T-helper 9 cell (primary cell): Measurements from ENCODE around the gene FZD1.
"Not testable (repeated sequence)": the region's sequence is repeated elsewhere in the genome, so short reads cannot be mapped to it uniquely, and the experiment has no call there.

Experiments used
- DNase-seq: peaks from one replicate; pipeline ENCODE4 v3.0.0-alpha.2; 2020

The FZD1 gene

DNA sequence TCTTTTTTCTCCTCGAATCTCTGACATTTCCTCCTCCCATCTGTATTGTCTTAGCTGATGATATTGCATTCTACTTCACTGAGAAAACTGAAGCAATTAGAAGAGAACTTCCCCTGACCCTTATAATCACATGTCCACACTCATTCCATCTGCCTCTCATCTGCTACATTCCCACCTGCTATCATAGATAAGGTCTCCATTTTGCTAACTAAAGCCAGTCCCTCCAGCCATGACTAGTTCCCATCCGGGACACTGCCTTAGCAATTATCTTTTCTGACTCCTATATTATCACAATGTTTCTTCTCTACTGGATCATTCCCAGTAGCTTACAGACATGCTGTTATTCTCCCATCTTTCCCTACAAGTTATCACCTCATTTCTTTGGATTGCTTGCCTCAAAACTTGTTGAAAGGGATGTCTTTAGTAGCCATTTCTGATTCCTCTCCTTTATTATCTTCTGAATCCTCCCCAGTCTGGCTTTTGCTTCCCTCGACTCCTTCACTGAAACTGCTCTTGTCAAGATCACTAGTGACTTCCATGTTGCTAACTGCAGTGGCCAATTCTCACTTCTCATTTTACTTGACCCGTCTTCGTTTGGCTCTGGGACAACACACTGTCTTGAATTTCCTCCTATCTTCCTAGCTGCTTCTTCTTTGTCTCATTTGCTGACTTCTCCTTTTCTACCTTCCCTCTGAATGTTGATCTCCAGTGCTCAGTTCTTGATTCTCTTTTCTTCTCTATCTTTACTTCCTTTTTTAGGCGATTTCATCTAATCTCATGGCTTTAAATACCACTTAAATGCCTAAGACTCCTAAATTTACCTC is 35.9 kb downstream of the FZD1 start:
- no peak for DNase-seq

DNA sequence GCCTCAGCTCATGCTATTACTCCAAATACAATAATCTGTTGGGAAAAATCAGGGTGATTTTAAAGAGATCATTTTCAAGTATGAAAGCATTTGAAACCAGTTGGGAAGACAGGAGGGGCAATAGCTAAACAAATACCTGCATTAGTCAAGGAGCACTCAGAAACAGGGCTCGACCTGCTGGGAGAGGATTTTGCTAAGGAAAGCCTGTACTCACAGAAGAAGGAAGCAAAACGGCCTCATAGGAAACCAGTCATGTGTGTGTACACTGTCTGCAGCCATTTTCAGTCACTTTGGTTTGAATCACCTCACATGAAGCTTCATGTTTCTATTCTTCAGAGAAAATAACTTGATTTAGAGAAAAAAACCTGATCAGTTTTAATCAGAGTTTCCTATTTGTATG is 38.6 kb downstream of the FZD1 start:
- no peak for DNase-seq

DNA sequence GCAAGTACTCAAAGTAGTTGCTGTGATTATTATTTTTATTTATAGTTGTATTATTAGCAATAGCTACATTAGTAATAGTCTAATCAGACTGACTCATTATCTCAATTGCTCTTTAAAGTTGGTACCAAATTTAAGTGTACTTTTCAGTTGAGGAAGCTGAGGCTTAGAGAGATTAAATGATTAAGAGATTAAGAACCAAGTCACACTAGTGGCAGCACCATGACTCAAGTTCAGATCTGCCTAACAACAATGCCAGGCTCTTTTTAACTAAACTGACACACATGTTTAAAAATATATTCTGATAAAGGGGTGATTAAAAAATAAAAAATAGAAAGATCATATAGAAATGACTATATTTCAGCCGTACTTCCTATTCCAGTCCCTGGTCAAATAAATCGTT is 42.0 kb downstream of the FZD1 start:
- no peak for DNase-seq

DNA sequence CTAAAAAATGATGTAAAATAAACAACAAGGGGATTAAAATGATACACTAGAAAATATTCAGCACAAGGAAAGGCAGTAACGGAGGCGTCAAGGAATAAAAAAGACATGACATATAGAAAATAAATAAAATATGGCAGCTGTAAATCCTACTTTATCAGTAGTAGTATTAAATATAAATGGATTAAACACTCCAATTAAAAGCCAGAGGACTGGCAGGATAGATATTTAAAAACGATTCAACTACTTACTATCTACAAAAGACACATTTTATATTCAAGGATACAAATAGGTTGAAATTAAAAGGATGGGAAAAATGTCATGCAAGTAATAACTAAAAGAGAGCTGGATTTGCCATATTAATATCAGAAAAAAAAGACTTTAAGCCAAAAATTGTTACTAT is 43.2 kb downstream of the FZD1 start:
- DNase-seq: no peak

DNA sequence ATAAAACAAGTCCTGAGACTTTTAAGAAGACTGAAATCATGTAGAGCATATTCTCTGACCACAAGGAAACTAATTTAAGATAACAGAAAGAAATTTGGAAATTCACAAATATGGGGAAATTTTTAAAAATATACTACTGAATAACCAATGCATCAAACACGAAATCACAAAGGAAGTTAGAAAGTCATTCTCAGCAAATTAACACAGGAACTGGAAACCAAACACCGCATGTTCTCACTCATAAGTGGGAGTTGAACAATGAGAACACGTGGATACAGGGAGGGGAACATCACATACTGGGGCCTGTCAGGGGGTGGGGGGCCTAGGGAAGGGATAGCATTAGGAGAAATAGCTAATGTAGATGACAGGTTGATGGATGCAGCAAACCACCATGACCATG is 44.0 kb downstream of the FZD1 start:
- DNase-seq: not testable (repeated sequence)

DNA sequence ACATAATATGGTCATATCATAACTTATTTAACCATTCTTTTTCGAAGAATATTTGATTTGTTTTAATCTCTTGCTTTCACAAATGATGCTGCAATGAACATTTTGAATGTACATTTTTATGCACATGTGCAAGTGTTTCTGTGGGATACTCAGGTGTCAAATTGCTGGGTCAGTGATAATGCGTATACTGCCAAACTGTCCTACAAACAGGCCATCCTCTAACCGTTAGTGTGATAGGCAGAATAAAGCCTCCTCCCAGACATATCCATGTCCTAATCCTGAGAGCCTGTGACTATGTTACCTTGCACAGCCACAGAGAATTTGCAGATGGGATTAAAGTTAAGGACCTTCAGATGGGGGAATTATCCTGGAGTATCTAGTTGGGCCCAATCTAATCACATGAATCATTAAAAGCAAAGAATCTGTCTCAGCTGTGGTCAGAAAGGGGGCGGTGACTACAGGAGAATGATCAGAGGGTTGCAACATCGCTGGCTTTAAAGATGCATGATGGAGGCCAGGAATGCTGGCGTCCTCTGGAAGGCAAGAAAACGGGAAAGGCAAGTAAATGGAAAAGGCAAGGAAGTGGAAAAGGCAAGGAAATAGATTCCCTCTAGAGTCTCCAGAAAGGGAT is 46.7 kb downstream of the FZD1 start:
- DNase-seq: no peak

DNA sequence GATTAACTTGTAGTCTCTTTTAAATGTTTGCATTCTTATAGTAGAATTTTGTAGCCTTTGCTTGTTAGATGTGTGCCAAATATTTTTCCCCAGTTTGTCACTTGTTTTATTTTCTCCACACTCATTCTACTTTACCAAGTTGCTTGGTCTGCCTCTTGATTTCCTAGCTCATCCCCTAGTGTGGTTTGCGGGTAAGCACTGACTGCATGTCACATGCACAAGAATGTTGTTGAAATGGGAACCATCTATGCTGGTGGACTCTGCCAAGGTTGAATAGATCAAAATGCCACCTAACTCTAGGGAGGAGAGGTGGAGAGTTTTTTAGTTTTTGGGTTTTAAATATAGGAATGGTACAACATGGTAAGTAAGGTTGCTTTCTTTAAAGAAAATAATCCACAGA is 47.6 kb downstream of the FZD1 start:
- no peak for DNase-seq

DNA sequence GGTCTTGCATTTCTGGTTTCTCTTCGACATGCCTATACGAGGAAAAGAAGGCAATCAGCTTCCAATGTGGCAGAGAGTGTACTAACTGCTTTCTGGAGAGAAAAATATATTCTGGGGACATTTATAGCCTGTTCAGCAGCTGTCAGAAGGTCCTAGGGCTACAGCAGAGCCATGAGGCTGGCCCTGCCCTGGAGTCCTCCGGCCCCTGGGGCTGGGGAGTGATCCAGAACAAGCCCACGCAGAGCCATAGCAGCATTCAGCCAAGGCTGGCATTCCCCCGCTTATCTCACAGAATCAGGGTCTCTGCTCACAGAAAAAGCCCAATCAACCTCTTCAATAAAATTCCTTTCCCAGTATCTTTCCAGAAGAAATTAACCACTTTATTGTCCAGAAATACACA is 48.9 kb downstream of the FZD1 start:
- DNase-seq: no peak

DNA sequence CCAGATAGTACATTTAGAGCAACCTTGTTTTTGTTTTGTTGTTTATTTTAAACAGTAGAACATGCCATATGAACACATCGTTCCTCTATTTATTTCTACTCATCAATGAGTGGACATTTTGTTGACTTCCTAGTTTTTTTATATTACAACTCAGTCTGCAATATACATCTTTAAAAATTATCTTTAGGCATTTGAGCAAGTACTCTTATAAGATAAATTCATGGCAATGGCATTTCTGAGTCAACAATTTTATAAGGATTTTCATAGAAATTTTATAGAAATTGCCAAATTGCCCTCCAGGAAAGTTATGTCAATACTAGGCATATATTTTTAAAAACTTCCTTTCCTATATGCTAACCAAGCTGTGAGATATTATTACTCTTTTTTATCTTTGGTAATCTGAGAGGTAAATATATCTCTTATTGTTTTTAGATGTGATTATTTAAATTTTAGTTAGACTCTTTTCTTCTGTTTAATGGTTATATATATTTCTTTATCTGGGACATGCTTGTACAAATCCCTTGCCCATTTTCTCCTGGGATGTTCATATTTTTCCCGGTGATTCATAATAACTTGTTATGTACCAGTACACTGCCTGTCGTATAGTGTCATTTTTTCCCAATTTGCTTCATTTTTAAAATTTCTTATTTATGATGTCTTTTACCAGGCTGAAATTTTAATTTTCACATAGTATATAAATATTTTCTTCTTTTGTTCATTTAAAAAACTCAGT is 50.5 kb downstream of the FZD1 start:
- DNase-seq: no peak

DNA sequence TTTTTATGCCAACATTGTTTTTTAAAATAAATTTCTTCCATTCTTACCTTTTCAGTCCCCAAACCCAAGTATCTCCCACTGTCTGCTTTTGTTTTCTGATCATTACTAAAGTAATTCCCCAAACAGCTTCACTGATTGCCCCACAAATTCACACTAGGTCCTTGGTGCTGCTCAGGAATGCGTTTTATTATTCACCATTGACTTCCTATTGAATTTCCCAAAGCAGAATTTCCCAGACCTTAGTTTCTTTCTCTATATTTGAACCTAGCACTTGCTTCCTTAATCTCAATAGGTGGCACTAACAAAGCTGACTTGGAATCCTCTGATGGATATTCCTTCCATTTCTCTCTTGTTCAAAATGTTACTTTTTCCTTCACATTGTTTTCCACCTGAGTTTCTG is 52.2 kb downstream of the FZD1 start:
- DNase-seq: no peak

DNA sequence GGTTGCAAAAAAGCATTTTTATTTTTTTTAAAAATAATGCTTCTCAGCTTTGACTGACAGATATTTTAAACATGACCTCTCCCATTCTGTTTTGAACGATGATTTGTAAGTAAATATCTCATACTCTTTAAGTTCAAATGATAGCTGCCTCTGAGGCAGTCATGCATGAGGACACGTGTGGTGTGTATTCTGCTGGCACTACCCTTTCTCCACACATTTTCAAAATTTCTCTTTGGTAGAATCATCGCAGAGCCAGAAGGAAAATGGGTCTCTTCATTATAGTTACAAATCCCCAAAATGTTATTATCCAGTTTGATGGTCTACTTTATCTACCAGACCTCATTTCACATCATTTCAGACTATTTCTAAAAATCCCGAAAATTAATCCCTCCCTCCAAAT is 55.1 kb downstream of the FZD1 start:
- DNase-seq: no peak

DNA sequence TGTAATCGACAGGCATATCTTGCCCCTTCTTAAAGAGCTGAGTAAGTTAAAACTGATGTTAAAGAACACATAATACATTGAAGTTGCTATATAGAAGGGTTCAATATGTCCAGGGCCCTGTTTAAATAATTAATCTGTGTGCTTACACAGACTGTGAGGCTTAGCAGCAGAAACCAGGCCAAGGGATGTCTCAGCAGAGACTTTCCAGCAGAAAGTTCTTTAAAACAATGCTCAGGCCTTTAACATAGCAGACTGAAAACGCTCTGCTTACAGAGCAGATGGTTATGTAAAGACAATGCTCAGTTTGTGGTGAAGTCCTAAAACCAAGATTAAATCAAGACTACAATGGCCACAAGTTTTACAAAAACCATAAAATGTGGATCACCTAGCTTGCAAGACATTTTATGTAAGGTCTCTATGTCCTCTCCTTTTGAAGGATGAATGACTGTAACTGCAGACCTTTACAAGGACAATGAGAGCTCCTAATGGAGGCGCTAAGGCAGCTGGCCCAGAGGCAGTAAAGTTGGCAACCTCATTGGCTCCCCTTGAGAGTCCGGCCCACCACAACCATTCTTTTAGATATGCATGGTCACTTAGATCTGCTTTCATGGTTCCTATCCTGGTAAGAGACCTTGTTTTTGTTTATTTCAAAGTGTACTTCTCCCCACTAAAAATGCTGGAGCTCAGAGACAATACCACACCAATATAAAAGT is 56.3 kb downstream of the FZD1 start:
- no peak for DNase-seq
